Heart left ventricle (tissue), 16 donors: ENCODE measurements around the gene LRP1B. TPM values are rescaled to one million over a fixed set of nuclear protein-coding genes. Genes with fewer than 3 reads are reported as not detected.

ENCODE experiments used
- ATAC-seq, 4 donors: fragments of 200-7000 bp; cut with Tn5 transposase; one replicate each; pipeline ENCODE4 v1.9.1; 2020 to 2022; ENCODE audit warnings: moderate library complexity in 4 of 4, mild to moderate bottlenecking in 3 of 4, moderate number of reproducible peaks in 1 of 4
- DNase-seq, 5 donors: peaks; one replicate each; pipeline ENCODE4 v3.0.0-alpha.2; 2020
- H3K27ac ChIP-seq, 12 donors: fragments of 200-600 bp; sonication (generic) in 4 of 12; one replicate each; pipeline versions ENCODE4 v1.5.0 to v1.8.0; 2016 to 2022; ENCODE audit warnings: mild to moderate bottlenecking in 2 of 12
- H3K27me3 ChIP-seq, 9 donors: fragments of 200-600 bp; sonication (generic) in 2 of 9; one replicate each; pipeline versions ENCODE4 v1.5.1 to v1.8.0; 2016 to 2022; ENCODE audit warnings: mild to moderate bottlenecking in 3 of 9
- H3K36me3 ChIP-seq, 9 donors: fragments of 200-600 bp; sonication (generic) in 2 of 9; one replicate each; pipeline versions ENCODE4 v1.5.0 to v1.8.0; 2018 to 2022; ENCODE audit warnings: mild to moderate bottlenecking in 2 of 9
- H3K4me1 ChIP-seq, 12 donors: fragments of 200-600 bp; sonication (generic) in 4 of 12; one replicate each; pipeline versions ENCODE4 v1.5.0 to v1.8.0; 2016 to 2022; ENCODE audit warnings: mild to moderate bottlenecking in 3 of 12
- H3K4me3 ChIP-seq, 12 donors: fragments of 200-600 bp; sonication (generic) in 4 of 12; one replicate each; pipeline versions ENCODE4 v1.5.0 to v1.8.0; 2017 to 2022; ENCODE audit warnings: mild to moderate bottlenecking in 9 of 12, moderate library complexity in 4 of 12
- H3K9me3 ChIP-seq, 12 donors: fragments of 200-600 bp; sonication (generic) in 4 of 12; one replicate each; pipeline versions ENCODE4 v1.5.0 to v1.8.0; 2016 to 2022; ENCODE audit warnings: mild to moderate bottlenecking in 1 of 12
- CTCF ChIP-seq, 12 donors: fragments of 200-600 bp; sonication (generic) in 4 of 12; IDR thresholded peaks; one replicate each; pipeline versions ENCODE4 v1.5.0 to v1.8.0; 2018 to 2022; ENCODE audit warnings: antibody characterized with exemption in 12 of 12, mild to moderate bottlenecking in 5 of 12
- POLR2A ChIP-seq, 2 donors: fragments of 450-650 bp; IDR thresholded peaks; one replicate each; pipeline ENCODE4 v1.6.1; 2017; ENCODE audit warnings: antibody characterized with exemption in 2 of 2, mild to moderate bottlenecking in 2 of 2, moderate library complexity in 2 of 2
- WGBS, 4 donors: extraction: QIAGEN DNeasy Blood & Tissue Kit in 2 of 4; methylation state at CpG; one replicate each; pipeline versions ENCODE4 v1.1.5 to v1.1.7; 2013 to 2018; 5-methylcytosine and 5-hydroxymethylcytosine counted together
- intact Hi-C, 10 donors: fragments of 100-400 bp; cut with DNase I; formaldehyde crosslinking; loops; one replicate each; pipeline versions ENCODE4 v1.11.1 to v1.14.2; 2022
- polyA plus RNA-seq, 2 donors: library from polyadenylated mRNA; stranded (reverse); fragments of 200-250 nt; gene quantifications; one replicate each; pipeline ENCODE4 v1.2.3, GENCODE V29; 2013
- total RNA-seq, 9 donors: library from RNA; depleted of rRNA in 2 of 9; stranded (reverse); fragments of >200 nt in 2 of 9; fragmentation: NEBNext Ultra II Directional in 3 of 9; extraction: Animal tissue kit (Norgen Biotek cat#: 25700) in 3 of 9; gene quantifications; one replicate each; pipeline versions ENCODE4 v1.1.0 to v1.2.4, GENCODE V29; 2016 to 2023
- donor health status: ischemic (EF 13 %, LVEDD 7.1; RV severe dilation, severe dysfunction).
- donor health status: healthy with polysubstance abuse.
- donor health status: DM: no; HTN: yes; CAD: no.
- donor health status: DM: no; HTN: no; CAD: no.
- donor health status: ischemic (EF 25% LVEDD 6.9; RV normal size, moderate dysfunction).
- donor health status: ischemic (EF 25% LVEDD 5.7; RV mildly dilated, moderate dysfunction).
- donor health status: healthy.
- donor health status: DM: yes; HTN: yes; CAD: no.
- donor health status: ischemic (EF 35%, LVEDD 5.7; RV mildly dilated, moderate dysfunction).
- donor health status: nonischemic (EF 11% LVEDD 7.7; RV severe dilation, severe dysfunction).
- donor health status: DM: yes; HTN: yes; CAD: no.
- donor health status: PGD.
- donor health status: ischemic (EF 29% LVEDD 5.4; RV normal size, mild dysfunction).
- donor health status: nonischemic (EF 23%, LVEDD 6.1; RV moderate dilation, normal function).

The LRP1B gene
- total and polyA plus RNA-seq, 11 donors, result 0.01 to 0.19 (median 0.11) TPM; not detected in 2

DNA sequence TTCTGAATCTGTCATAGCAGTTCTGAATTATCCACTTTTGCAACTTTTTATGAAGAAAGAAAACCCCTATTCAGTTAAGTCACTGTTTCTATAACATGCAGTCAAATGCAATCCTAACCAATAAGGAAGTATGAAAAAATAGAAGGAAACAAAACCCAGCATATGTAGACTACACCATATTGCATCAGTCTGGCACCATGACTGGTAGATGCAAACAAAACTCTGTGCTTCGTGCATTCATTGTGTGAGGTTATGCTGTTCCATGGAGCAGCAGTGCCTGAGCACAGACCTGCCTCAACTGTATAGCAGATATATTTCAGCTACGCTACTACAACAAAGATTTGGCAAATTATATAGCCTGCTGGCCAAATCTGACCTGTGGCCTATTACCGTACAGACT, 325.5 kb downstream of the LRP1B start:
- H3K4me3 ChIP-seq, result no peak overlapping the region
- ATAC-seq, result no peak

GRCh38 chr2:141796449-141796848, 334.4 kb downstream of the LRP1B start:
- Histone ChIP-seq H3K27me3 (no peaks in the 10 kb centered on the region), H3K9me3 (peaks cover 0 to 5% (median 0%) of the 10 kb centered on the region in 12 donors), H3K27ac (no peak overlapping the region), H3K4me3 (no peak overlapping the region), H3K36me3 (no peaks in the 10 kb centered on the region), H3K4me1 (no peaks in the 10 kb centered on the region)
- intact Hi-C loops, result no loop called here
- no peak for DNase-seq
- TF ChIP-seq CTCF (IDR thresholded peaks at IDR 0.05) (no peak), POLR2A (IDR thresholded peaks at IDR 0.05) (no peak)
- no peak for ATAC-seq

More for the DNA sequence above, 325.5 kb downstream of the LRP1B start:
- Histone ChIP-seq H3K36me3 (no peaks in the 10 kb centered on the region), H3K27me3 (no peaks in the 10 kb centered on the region), H3K27ac (no peak overlapping the region), H3K9me3 (peaks cover 0 to 7% (median 0%) of the 10 kb centered on the region in 12 donors), H3K4me1 (no peaks in the 10 kb centered on the region)
- no peak for DNase-seq
- 77 to 91% (median 85%) methylated on average over 3 of the region's 3 CpGs for WGBS, 4 donors
- TF ChIP-seq POLR2A (IDR thresholded peaks at IDR 0.05) (no peak), CTCF (IDR thresholded peaks at IDR 0.05) (no peak)
- intact Hi-C loops, result no loop called here

- Histone ChIP-seq H3K4me1 (no peaks in the 10 kb centered on the region), H3K27me3 (no peaks in the 10 kb centered on the region), H3K27ac (no peak overlapping the region), H3K36me3 (no peaks in the 10 kb centered on the region), H3K4me3 (no peak overlapping the region), H3K9me3 (no peaks in the 10 kb centered on the region)
- ATAC-seq (no peak), DNase-seq (no peak)
- intact Hi-C loops, result no loop called here
- 59 to 68% (median 62%) methylated on average over 2 of the region's 2 CpGs for WGBS, 4 donors
- no peak for TF ChIP-seq POLR2A (IDR thresholded peaks at IDR 0.05)
- TF ChIP-seq CTCF (IDR thresholded peaks at IDR 0.05), result no peak
Measured at GRCh38 chr2:141791521-141791920, 339.3 kb downstream of the LRP1B start.

DNA sequence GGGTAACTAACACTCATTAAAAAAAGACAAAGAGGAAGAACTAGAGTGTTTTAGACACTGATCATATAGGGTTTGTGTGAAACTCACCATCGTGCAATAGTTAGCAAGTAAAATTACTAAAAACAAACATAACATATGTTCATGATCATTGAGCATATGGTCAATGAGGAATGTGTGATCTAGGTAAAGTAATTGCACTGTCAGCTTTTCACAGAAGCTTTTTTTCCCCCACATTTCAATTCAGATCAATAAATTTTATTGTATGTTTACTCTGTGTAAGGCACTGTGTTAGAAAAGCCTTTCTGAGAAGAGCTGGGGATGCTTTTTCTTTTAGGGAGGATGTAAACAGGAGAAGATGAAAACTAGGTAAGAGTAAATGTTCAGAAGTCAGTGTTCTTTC, 348.2 kb downstream of the LRP1B start:
- no peak overlapping the region for H3K4me3 ChIP-seq
- no peaks in the 10 kb centered on the region for H3K4me1 ChIP-seq
- TF ChIP-seq POLR2A (IDR thresholded peaks at IDR 0.05) (no peak), CTCF (IDR thresholded peaks at IDR 0.05) (no peak)
- 62 to 81% (median 72%) methylated on average over 1 of the region's 1 CpG for WGBS, 4 donors
- H3K27me3 ChIP-seq, result peaks cover 0 to 4% (median 0%) of the 10 kb centered on the region in 9 donors
- no peak overlapping the region for H3K27ac ChIP-seq
- ATAC-seq (no peak), DNase-seq (no peak)
- intact Hi-C loops, result no loop called here
- no peaks in the 10 kb centered on the region for H3K36me3 ChIP-seq
- no peaks in the 10 kb centered on the region for H3K9me3 ChIP-seq
